Superior temporal gyrus (tissue), 1 donor: ENCODE data around the gene TPRG1.

Experiments used
- DNase-seq: peaks from one replicate; pipeline ENCODE4 v3.0.0-alpha.2; 2016; ENCODE audit errors: extremely low spot score

The TPRG1 gene

DNA sequence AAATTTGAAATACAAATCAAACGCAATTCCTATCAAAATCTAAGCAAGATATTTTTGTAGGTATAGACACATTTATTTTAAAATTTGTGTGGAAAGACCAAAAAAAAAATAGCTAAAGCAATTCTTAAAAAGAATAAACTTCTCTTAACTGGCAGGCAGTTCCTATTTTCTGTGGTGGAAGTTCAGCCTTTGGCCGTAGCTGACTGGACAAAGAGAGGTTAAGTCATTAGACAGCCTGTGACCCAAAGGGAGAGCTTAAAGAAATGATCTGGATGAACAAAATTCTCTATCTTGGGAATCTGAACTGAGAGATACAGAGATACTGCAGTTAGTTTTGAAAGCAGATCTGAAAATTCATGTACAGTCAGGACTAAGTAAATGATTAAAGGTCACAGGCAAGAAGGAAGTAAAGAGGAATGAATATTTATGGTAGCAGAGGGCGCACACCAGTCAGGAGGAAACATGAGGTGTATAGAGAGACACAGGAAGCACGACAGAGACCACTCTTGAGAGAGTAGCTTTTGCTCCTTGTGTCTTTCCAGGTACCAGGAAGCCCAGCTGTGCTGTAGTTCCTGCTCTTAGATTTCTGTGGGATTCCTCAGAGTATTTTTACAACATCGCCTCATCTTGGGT, 57.5 kb downstream of the TPRG1 start:
- DNase-seq, result no peak

DNA sequence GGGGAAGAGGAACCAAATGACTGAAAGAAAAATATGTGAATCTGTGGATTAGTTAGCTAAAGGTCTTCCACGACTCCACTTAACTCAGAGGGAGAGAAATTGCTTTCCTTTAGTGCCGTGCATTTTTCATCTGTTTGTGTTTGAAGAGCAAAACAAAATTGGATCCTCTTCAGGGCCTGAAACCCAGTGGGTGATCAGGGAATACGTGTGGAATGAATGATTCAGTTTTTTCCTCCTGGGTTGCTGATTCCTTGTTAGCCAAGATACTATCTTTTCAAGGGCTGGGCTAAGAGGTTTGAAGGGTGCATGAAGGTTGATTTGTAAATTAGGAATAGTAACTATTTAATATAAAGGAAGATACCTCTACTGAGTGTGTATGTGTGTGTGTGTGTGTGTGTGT, 61.0 kb downstream of the TPRG1 start:
- DNase-seq, result no peak

DNA sequence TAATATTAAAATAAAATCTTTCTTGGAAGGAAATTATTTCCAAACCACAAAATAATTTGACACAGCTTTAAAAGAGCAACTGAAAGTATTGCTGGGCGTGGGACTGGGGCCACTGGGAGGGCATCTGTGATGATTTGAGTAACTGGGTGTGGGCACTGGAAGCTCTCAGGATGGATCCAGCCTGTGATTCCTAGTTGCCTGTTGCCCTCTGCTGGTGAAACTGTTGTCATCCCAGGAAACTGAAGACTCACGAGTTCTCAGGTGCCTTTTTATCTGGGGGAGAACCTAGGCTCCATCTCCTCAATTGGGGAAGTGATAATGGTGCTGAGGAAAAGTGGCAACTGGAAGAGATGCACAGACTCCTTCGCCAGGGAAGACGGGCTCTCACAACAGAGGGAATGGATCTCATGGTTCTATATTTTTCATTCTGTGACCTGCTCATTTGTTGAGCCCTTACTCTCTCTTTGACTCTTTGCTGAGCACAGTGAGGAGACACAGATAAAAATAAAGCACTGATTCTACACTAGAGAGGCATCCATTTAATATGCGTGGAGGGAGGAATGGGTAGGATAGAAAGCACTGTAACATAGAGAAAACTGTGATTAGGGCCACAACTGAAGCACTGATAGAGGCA, 61.6 kb downstream of the TPRG1 start:
- peak; percentile 79 for DNase-seq

DNA sequence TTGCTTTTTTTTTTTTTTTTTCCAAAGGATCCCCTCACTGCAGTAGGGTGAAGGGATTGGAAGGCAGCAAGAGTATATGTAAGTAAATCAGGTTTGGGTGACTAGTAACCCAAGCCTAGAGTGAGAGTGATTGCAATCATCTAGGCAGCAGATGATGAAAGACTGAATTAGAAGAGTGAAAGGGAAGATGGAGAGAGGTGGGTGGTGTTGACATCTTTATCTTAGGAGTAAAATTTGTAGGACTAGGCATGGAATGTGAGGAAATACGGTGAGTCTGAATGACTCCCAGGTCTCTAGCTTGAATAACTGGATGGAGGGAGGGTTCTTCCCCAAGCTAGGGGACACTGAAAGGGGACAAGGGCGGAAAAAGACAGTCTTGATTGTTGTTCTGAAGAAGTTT, 63.4 kb downstream of the TPRG1 start:
- no peak for DNase-seq

DNA sequence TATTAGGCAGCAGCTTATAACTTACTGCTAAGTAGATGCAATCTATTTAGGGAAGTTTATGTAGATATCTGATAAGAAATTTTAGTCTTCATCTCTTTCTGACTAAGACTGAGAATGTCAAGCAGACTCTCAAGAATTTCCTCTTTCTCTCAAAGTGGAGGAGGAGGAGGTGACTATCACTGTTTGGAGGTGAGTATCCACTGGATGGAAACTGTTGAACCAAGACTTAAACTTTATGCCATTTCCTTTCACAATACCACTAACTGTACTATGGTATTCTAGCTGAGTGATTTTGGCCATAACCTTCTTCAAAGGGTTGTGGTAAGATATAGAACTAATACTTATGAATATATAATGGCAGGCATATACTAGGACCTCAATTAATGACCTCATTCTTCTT, 64.6 kb downstream of the TPRG1 start:
- DNase-seq, result no peak

DNA sequence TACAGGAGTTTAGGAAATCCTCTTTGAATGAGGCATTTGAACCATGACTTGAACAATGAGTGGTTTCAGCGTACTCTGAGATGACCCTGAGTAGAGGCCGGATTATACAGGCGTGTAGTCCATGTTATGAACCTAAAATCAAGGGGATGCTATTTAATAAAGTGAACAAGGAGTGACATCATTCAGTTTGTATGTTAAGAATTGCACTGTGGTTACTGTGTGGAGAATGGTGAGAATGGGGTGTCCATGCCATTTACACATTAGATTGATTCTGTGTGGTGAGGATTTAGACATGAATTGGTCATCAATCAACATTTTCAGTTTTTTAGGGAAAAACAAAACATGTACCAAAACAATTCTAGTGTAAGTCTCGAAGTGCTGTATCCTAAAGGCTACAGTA, 65.8 kb downstream of the TPRG1 start:
- DNase-seq, result no peak

DNA sequence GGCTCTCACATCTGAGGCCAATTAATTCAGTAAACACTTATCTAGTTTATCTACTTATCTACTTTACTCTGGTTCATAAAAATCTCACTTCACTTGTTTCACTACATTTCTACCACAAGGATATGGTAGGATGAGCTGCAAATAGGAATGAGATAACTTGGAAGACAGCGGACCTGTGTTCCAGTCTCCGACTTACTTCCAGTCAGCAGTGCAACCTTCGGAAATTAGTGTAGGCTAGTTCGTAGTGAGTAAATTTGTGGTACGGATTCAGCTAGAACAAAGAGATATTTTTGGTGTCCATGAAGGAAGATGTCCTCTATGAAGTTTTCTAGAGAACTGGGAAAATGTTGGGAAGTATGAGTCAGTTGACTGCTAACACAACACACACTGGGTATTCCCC, 66.3 kb downstream of the TPRG1 start:
- DNase-seq, result no peak

DNA sequence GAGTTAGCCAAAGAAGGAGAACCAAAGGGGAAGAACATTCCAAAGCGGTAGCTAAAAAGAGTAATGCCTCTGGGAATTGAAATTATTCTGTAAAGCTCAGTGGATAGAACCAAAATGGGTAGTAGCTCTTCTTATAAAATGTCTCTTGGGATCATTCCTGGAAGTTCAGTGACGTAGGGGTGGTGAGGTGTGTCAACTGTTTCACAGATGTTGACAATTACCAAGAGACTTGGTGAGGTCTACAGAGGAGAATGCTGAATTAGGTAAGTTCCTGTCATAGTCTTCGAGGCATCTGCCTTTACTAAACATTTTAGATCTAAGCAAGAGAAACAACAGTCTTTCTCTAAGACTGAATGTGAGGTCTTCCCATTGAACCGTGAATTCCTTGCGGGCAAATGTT, 67.8 kb downstream of the TPRG1 start:
- DNase-seq, result no peak

DNA sequence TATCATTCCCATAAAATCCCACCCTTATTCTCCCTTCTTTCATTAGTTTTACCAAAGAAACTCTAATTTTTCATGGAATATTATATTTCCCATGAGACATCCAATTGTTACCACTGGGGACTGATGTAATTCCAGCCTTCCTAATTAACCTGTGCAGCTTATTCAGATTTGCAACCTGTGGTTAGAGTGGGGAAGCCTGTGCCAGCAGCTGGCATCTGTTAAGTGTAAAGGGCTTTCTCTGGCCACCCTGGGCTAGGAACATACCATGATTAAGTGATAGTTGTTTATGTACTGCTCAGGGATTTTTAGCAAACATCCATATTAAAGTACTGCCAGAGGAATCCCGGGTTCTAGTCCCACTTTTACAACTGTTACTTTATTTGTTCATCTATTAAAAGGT, 78.2 kb downstream of the TPRG1 start:
- DNase-seq, result no peak

DNA sequence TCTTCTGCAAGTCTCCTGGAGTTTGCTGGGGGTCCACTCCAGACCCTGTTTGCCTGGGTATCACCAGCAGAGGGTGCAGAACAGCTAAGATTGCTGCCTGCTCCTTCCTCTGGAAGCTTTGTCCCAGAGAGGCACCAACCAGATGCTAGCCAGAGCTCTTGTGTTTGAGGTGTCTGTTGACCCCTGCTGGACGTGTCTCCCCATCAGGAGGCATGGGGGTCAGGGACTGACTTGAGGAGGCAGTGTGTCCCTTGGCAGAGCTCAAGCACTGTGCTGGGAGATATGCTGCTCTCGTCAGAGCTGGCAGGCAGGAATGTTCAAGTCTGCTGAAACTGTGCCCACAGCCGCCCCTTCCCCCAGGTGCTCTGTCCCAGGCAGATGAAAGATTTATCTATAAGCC, 86.5 kb downstream of the TPRG1 start:
- DNase-seq, result no peak

DNA sequence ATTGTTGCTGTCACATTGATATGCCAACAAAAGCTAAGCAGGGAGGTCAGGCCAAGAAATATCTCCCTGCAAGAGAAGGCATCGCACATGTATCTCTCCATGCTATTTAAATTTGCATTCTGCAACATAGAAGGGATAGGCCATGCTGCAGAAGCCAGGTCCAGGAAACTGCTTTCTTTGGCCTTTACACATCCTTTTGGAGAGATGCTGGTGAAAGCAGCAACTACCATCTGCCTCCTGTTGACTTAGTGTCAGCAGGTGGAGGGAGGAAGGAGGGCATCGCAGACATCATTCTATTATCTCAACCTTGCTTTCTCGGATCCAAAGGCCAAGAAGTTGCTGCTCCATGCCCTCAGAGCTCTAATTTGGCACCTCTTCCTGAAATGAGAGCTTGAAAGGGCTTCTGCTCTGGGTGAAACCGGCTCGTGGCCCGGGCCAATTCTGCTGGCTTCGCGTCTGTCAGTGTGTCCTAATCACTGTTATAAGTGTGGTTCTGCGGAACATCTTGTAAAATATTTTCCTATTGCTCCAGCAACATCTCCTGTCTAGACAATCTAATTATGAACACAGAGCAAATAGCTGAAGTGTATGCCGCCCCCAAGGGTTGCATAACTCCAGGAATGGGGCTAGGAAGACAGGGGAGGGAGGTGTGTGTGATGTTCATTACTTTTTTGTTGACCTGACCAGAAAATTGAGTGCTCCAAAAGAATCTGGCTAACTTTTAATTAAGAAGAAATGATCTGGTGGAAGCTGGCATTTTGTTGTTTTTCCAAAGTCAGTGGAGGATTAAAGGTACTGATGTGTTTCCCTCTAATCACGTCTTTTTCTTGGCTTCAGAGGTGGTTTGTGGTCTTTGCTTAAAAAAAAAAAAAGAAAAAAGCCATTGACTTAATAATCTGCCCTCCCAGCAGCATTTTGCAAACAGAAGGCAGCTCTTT, 89.1 kb downstream of the TPRG1 start:
- no peak for DNase-seq

DNA sequence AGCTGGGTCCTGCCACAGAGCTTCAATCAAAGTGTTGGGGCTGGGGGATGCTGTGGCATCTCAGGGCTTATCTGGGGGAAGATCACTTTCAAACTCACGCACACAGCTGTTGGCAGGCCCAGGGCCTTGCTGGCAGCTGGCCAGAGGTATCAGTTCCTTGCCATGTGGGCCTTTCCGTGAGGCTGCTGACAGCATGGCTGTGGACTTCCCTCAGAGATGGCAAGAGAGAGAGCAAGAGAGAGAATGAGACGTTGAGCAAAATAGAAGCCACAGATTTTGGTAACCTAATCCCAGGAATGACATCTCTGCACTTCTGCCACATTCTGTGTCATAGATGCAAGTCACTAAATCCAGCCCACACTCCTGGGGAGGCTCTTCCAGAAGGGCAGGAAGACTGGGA, 91.0 kb downstream of the TPRG1 start:
- DNase-seq, result no peak

DNA sequence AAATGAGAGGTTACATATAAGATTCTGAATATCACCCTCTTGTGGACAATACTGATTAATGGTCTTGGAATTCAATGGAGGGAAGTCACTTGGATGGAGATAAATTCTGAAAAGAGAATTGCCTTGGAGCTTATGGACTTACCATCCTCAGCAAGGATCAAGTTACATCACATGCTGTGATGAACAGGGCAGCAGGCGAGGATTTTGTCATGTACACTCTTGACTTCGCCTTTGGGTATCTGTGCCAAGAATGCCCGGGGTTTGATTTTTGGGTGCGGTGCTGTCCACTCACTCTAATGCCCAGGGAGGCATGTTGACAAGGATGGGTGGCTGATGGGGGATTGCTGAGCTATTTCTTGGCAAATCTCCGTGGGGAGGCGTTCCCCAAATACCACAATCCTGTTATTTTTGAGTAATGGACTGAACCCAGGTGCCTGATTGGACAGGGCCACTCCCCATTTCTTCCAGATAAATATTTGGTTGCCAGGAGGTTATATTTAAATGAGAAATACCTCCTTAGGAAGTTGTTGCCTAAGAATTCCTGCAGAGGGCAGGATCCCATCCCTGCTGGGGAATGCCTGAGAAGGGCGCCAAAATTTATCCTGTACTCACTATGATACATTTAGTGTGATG, 96.3 kb downstream of the TPRG1 start:
- DNase-seq, result no peak

DNA sequence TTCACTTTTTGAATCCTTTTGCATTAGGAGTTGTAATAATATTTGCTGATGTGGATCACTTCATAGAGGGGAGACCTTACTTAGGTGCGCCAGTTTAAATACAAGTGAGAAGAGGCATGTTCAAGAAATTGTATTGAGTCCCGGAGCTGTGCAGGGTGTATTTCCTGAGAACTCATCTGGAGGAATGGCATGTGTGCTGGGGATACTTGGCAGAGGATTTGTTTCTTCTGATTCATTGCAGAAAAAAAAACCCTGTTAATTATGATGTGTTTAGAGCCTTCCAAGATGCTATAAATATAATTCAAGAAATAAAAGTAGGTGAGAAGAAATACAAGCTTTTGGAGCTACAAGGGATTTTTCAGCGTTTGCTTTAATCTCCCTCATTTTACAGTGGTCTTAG, 97.6 kb downstream of the TPRG1 start:
- DNase-seq, result no peak

DNA sequence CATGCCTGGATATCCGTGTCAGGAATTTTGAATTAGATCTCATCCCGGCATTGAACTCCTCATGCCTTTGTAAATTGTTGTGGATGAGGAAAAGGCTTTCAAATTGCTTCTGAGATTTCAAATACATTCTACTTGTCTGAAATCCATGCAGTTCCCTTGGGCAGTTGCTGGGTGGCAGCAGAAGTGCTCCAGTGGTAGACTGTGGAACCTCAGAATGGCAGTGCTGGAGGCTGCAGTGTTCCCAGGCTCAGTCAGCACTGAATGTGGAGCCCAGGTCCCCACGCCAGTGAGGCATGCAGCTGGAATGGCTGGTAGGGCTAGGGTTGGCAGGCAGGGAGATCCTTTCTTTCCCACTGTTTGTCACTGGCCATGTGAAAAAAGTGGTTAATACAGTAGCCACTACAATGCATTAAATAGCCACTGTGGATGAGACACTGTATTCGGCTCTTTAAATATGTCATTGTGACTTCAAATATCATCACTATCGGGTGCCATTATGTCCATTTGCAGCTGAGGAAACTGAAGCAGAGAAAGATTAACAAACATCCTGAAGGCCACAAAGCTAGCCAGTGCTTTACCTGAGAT, 98.6 kb downstream of the TPRG1 start:
- DNase-seq, result peak; percentile 41

DNA sequence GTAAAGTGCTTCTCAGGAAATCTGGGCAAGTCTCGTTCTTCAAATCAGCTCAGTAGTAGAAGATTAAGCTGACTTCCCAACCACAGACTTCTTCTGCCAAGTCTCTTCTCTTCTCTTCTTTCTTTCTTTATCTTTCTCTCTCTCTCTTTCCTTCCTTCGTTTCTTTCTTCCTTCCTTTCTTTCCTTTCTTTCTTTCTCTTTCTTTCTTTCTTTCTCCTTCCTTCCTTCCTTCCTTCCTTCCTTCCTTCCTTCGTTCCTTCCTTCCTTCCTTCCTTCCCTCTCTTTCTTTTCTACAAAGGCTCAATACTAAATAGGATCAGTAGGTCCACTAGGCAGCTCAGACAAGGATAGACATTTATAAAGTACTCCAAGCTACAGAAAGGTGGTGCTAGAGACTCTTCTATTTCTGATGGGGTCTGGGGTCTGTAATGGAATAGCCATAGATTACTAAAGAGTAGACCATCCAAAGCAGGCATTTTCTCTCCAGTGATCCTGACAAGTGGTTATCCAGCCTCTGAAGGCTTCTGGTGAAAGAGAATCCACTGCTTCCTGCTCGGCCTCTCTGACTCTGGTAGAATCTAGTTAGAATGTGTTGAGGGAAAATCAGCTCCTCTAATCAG, 100.8 kb downstream of the TPRG1 start:
- DNase-seq, result no peak

DNA sequence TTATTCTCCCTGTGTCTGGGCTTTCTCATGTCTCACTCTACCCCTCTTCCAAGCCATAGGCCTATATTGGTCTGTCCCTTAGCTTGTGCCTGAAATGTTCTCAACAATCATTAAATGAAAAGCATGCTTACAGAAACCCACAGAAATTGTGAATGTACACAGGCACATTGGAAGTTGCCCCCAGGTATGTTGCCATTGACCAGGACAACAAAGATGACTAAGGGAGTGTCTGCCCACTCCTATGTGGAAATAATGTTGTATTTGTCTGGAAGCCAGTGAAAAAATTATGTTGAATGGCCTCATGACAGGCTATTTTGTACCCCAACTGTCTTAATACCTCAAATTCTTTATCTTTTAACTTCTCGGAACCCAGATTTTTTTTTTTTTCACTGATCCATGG, 102.0 kb downstream of the TPRG1 start:
- no peak for DNase-seq

DNA sequence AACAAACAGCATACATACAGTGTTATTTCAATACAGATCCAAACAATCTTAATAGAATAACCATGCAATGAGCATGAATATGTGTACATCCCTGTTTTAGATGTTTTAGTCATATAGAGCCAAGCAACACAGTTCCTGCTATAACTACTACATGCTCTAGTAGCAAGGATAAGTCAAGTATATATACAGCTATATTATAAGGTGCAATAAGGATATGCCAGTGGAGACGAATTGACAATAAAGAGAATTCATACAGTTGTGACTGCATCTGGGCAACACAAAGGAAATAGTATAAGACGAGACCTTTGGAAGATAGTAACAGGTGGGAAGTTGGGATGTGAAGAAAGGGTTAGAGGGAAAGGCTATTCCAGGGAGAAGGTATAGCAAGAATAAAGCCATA, 103.4 kb downstream of the TPRG1 start:
- DNase-seq, result no peak

DNA sequence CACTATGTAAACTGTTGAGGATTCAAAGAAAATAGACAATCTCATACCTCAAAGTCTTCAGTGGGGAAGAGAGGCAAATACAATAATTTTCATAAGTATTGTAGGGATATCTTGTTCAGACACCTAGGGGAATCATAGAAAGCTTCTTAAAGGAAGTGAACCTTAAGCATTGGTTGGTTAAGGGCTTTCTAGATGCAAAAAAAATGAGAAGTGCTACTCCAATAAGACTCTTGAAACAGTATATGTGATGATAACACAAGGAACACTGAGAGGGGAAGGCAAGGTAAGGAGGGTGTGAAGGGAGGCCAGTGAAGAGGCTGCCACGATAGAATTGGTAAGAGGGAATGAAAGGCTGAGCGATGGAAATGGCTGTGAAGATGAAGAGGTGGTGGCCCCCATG, 104.1 kb downstream of the TPRG1 start:
- DNase-seq, result no peak

DNA sequence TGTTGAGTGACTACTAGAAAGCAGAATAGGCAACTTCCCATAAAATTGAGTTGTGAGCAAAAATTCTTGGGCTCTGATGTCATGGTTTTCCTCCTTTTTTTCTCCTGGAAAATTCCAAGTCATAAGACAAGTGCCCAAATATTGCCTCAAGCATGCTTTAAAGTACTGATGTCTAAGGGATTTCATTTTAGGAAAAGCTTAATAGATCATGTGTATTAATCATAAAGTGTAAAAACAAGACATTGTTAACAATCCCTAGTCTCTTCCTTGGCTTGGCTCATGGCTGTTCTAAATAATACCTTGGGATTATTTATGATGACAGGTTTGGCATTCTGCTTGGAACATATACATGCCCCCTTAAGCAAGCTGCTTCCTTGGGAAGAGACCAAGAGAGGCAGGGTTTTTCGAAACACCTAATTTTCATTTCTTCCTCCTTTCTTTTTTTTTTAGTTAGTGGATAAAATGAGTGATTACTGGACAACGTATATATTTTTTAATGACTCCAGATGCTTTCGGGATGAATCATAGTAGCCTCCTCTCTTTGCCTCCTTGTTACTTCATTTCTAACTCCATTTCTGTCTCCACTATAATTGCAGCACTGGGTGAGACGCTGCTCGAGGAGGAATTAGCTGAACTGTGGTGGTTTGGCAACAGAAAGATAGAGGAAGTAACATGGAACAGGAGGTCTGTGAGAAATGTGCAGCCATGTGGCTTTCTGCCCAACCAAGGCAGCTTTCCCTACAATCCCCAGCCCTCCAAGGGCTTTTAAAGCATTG, 104.9 kb downstream of the TPRG1 start:
- no peak for DNase-seq

DNA sequence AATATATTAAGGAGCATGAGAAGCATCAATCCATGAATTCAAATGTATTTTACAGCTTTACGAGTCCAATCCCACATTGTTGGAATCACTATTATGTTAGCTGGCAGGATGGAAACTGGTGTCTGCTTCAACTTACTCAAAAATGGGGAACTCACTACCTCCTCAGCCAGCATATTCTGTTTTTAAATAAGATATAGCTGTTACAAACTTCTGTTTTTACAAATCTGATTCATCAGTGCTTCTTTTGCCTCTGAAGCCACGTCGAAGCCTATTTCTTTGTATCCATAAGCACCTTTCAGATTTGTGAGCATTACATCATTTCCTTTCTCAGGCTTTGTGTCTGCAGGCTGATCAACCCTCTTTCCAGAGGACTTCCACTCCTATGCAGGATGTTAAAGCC, 105.9 kb downstream of the TPRG1 start:
- DNase-seq, result no peak
